ENCODE data around the gene GJB3.
"Not testable (repeated sequence)": the region's sequence is repeated elsewhere in the genome, so short reads cannot be mapped to it uniquely, and the experiment has no call there.

Gene GJB3

DNA sequence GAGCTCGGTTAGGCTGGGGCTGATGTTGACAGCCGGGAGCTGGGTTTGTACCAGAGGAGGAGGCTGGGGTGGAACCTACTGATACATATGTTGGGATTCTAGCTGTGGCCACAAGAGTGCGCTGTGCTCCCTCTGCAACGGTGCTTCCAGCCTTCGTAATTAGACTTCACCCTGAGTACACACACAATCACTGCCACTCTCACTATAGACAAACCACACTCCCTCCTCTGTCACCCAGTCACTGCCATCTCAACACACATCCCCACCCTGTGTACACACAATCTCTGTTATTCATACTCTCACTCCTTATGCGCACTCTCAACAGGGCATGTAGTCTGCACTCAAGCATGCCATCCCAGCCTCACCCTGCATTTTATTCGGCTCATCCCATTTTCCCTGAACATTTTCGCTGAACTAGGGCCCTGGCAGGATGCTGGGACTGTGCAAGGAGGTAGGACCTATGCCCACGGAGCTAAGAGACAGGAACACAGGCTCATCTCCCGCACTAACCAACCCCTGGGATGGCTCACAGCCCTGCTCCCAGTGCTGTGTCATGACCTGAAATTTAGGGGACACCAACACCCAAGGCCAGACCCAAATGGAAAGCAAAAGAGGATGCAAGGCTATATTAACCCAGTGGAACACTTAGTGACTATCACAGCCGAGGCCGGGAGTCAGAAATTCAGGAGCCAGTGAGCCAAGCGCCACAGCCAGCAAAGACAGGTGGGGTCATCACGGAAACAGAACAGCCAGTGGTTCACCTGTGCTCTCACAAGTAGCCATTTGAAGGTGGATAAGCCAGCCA lies 5.7 kb downstream of the GJB3 start:
- peak; percentile 57 to 61 for DNase-seq

DNA sequence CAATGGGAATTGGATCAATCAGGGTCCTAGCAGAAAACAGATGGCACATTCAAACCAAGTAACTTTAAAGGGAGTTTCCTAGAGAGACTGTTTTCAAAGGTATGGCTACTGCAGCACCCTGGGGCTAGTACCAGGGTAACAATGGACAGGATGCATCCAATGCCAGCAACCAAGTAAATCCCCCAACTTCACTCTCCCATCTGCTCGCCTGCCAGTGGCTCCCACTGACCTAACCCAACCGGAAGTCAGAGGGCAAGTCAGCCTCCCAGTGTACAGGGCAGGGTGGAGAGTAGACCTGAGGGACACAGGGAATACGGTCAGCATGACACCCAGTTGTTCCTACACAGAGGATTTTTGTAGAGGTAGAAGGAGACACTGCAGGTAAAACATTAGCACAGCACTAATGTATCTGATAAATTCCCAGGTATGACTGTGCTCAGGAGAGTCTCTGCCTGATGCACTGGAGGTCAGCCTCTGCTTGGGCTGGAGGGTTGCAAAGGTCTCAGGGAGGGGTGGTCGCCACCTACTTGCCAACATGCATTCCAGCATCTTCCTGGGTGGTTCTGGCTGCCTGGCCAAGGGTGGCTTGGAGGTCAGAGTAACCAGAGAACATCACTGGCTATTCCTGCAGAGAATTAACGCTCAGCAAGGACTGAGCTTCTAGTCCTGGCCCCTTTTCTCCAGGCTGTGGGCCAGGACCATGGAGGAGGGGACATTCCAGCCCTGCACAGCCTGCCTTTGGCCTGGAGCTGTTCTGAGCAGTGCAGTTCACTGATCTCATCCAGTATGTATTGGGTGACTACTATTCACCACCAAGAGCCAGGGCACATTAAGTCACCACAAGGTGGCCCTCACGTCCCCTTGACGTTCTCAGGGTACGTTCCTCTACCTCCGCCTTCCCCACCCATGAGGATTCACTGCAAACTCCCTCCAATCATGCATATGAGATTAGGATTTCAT lies 6.7 kb downstream of the GJB3 start:
- DNase-seq, result no peak

DNA sequence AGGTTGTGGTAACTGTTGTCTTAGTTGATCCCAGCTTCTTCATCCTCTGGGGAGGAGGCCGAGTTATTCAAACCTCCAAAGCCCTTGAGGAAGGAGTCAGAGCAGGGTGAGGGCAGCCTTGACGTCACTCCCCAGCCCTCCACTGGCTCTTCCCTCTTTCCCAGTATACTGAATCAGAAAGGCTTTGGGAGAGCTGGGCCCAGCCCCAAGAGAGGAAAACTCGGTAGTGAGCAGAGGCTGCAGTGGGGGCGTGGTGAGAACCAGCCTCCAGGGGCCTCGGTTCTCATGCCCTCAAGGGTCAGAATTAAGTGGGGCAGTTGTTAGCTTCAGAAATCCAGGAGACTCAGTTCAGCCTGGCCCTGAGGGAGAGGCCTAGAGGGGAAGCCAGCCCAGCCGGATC lies 10.0 kb downstream of the GJB3 start:
- no peak for DNase-seq

DNA sequence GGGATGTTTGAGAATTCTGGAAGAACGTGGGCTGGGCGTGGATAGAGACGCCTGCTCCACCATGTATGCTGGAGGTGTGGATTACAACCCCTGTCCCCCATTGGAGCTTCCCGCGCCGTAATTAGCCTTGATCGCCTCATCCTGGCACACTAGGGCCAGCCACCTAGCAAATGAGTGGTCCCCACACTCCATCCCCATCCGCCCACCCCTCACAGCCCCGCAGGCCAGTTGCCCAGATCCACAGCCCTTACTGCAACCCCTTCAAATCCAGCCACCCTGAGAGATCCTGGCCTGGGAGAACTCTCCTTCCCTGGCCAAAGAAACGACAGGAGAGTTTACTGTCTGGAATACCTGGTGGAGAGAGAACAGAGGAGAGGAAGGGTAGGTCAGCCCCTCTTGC lies 11.4 kb downstream of the GJB3 start:
- DNase-seq, result no peak

DNA sequence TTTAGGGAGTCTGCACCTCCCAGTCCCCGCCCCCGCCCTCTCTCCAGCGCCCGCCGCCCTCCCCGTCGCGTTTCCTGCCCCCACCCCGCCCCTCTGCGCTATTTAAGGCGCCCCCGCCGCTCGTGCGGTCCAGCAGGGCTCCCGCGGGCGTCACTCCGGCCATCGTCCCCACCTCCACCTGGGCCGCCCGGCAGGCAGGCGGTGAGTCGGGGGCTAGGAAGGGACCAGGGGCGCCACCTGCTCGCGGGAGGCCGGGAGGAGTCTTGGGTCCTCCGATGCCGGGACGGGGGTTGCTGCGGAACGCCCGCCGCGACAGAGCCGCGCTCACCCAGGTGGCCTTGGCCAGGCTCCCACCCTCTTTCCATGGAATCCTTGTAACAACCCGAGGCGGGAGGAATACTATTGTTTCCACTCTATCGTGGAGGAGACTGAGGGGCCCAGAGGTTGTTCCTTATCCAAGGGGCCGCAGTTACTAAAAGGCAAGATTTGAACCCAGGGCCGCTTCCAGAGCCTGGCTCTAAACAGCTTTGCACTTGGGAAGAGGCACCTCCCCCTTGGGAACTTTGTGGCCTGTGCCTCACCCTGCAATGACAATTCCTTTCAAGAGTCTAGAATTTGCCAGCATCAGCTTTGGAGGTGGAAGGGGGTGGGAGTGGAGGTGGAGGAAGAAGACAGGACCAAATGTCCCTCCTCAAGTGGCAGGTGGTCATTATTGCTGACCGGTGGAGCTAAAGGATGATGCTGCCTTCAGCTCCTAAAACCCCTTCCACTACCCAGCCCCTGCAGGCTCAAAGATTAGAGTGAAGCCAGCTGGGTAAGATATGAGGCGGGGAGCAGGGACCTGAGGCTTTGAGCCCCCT lies 12.1 kb downstream of the GJB3 start, which contains the start of gene GJA4:
Gene GJA4 (plus strand): TSS at position 132 of the 860 bp plus-strand sequence. CDS start 1,215 bp downstream, outside the sequence.
- no peak for DNase-seq

DNA sequence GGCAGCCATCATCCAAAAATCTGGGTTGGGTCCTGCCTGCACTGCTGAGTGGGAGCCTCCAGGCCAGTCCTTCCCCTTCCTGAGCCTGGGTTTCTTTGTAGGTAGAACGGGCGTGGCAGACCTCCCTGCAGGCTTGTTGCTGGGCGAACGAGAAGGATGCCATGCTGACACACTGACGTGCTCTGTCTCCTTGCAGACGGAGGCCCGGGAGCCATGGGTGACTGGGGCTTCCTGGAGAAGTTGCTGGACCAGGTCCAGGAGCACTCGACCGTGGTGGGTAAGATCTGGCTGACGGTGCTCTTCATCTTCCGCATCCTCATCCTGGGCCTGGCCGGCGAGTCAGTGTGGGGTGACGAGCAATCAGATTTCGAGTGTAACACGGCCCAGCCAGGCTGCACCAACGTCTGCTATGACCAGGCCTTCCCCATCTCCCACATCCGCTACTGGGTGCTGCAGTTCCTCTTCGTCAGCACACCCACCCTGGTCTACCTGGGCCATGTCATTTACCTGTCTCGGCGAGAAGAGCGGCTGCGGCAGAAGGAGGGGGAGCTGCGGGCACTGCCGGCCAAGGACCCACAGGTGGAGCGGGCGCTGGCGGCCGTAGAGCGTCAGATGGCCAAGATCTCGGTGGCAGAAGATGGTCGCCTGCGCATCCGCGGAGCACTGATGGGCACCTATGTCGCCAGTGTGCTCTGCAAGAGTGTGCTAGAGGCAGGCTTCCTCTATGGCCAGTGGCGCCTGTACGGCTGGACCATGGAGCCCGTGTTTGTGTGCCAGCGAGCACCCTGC lies 13.2 kb downstream of the GJB3 start:
- no peak for DNase-seq

DNA sequence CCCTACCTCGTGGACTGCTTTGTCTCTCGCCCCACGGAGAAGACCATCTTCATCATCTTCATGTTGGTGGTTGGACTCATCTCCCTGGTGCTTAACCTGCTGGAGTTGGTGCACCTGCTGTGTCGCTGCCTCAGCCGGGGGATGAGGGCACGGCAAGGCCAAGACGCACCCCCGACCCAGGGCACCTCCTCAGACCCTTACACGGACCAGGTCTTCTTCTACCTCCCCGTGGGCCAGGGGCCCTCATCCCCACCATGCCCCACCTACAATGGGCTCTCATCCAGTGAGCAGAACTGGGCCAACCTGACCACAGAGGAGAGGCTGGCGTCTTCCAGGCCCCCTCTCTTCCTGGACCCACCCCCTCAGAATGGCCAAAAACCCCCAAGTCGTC lies 13.8 kb downstream of the GJB3 start:
- no peak for DNase-seq

DNA sequence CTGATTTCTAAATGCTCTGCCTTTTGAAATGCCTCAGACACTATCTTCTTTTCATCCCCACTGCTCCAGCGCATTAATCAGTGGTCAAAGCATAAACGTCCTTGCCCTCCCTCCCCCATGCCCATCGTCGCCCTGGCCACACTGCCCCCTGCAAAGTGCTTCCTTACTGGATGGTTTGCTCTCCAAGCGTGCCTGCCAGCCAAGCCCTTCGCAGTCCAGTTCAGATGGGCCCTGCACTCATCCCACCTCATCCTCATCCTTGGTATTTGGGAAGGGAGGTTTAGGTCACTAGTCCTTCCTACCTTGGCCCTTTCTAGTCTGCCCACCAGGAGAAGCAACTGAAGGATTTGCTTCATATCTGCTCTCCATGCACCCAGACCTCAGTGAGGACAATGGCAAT lies 14.9 kb downstream of the GJB3 start:
- DNase-seq, result no peak

DNA sequence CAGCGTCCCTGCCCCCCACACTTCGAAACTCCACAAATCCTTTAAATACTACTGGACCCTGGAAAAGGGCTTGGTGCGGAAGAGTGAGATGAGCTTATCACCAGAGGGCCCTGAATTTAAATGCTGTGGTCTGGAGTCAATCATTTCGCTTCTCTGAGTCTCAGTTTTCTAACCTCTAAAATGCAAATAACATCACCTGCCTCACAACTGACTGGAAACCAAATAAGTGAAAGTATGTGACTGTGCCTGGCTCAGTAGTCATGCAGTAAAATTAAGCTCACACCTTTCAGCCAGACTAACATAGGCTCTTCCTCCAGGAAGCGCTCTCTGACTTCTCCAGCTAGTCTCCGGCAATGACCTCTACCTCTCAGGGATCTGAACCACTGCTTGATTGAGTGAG lies 16.0 kb downstream of the GJB3 start:
- DNase-seq, result no peak

DNA sequence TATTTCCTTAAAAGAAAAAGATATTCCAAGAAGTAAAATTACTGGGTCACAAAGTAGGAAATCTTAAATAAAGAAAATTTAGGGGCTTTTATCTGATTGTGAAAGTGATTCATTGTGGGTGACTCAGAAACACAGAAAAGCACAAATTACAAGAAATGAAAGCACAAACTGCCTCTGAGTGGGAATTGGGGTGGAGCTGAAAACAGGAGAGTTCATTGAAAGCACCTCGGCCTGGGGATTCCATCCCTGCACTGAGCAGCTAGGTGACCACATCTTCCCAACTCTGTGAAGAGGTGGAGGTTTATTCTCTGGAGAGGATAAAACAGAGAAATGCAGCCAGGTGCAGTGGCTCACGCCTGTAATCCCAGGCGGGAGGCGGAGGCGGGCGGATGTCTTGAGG lies 19.2 kb downstream of the GJB3 start:
- DNase-seq, result peak in 1 of 2 donors; percentile 26

DNA sequence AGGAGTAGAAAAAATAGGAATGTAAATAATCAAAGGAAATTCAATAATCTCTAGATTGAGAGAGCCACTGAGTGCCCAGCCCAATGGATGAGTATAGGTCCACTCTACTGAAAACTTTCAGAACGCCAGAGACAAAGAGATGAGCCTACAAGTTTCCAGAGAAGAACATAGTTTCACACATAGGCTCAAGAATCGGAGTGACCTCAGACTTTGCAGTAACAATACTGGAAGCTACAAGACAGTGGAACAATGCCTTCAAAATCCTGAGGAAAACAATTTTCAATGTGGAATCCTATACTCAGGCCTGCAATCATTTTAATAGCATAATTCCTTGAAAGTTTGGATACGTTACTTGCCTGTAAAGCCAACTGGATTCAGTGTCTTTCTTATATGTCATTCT lies 22.8 kb downstream of the GJB3 start:
- no peak for DNase-seq

DNA sequence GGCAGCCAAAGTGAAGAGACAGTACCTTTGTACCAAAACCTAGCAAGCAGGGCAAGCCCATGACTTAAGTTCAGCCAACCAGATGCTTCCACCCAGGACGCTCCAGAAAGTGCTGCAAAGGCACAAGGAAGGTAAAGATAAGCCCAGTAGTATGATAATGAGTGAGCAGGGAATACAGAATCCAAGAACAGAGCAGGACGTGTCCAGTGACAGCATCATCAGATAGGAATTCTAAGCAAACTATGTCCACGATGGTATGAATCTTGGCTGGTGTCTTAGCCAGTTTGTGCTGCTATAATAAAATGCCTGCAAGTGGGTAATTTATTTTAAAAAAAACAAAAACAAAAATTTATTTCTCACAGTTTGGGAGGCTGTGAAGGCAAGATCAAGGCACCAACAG lies 25.4 kb downstream of the GJB3 start:
- no peak for DNase-seq

DNA sequence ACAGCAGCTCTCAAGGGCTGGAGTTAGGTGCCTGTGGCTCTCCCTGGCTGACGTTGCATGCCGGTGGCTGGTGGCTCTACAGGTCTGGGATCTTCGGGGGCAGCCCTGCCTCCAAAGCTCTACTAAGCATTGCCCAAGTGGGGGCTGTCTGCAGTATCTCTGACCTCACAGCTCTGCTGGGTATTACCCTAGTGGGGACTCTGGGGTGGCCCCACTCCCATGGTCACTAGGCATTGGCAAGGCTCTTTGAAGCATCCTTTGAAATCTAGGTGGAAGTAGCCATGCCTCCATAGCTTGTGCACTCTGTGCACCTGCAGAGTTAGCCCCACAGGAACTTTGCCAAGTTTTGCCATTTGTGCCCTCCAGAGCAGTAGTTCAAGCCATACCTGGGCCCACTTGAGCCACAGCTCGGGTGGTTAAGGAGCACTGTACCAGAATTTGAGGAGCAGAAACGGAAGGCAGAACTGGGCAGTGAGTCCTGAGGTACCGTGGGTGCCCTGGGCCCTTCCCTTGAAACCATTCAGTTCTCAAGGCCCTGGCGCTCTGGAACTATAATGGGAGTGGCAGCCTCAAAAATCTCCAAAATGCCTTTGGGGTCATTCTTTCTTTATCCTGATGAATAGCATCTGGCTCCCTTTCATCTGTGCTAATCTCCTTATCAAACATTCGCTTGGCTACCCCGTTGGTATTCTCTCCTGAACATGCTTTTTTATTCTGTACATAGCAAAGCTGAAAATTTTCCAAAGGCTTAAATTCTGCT lies 27.2 kb downstream of the GJB3 start:
- DNase-seq, result no peak

DNA sequence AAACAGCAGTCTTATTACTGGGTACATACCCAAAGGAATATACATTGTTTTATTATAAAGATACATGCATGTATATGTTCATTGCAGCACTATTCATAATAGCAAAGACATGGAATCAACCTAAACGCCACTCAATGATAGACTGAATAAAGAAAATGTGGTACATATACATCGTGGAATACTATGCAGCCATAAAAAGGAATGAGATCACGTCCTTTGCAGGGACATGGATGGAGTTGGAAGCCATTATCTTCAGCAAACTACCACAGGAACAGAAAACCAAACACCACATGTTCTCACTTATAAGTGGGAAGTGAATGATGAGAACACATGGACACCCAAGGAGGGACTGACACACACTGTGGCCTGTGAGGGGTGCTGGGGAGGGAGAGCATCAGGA lies 29.8 kb downstream of the GJB3 start:
- DNase-seq, result not testable (repeated sequence)

DNA sequence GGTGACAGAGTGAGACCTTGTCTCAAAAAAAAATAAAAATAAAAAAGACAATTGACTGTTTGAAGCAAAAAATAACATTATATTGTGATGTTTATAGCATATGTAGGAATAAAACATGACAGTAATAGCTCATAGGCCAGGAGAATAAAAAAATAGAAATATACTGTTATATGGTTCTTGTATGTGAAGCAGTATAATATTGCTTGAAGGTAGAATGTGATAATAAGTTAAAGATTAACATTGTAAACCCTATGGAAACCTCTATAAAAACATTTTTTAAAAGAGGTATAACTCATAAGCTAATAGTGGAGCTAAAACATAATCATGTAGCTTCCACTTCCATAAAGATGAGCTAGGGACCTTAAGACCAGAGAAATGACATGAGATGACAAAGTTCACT lies 35.3 kb downstream of the GJB3 start:
- DNase-seq, result no peak

DNA sequence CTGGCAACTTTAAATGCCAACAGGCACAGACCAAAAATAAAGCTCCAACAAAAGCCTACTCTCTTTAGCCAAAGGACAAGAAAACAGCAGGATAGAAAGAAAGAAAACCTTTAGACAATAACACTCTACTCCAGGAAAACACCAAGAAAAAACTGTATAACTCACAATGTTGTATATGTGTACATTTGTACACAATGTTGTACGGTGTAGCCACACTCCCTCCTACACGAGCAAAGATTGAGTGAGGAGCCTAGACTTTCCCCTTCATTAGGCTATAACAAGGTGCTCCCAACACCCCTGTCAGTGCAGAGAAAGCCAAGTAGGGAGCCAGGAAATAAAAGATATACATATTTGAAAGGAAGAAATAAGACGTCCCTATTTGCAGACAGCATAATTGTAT lies 35.8 kb downstream of the GJB3 start:
- no peak for DNase-seq

DNA sequence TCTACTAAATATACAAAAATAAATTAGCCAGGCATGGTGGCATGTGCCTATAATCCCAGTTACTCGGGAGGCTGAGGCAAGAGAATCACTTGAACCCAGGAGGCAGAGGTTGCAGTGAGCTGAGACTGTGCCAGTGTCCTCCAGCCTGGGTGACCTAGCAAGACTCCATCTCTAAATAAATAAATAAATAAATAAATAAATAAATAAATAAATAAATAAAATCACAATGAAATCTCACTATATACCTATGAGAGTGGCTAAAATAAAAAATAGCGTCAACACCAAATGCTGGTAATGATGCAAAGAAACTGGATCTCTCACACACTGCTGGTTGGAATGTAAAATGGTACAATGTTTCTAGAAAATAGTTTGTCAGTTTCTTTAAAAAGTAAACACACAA lies 37.8 kb downstream of the GJB3 start:
- DNase-seq, result not testable (repeated sequence)

DNA sequence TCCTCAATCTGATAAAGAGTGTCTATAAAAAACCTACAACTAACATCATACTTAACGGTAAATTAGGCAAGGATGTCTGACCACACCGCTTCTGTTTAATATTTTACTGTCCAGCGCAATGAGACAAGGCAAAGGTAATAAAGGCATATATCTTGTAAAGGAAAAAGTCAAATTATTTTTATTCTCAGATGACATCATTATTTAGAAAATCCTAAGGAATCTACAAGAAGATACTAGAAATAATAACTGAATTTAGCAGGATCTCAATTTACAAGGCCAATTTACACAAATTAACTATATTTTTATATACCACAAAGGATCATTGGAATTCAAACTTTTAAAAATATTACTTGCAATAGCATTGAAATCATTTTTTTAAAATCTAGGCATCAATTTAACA lies 41.2 kb downstream of the GJB3 start:
- no peak for DNase-seq

DNA sequence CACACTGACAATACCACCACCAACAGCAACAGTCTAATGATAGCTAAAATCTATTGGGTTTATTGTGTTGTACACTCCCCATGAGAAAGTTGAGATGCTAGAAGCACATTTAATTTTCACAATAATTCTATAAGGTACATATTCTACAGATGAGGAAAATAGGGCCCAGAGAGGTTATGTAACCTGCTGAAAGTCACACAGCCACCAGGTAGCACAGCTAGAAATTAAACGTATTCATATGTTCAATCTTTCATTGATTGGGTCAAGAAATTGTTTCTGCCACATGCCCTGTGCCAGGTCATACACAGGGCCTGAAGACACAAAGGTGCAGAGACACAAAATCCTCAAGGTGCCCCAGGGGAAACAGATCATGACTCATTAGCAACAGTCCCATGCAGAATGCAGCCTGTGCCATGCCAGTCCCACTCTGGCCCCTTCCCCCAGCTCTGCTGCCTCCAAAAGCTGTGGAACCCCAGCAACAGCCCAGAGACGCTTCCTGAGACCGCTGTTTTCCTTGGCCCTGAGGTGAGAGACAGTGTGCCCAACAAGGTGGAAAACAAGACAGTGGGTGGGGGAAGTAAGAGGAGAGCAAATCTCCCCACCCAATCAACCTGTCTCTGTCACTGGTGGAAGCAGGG lies 43.9 kb downstream of the GJB3 start:
- no peak for DNase-seq

DNA sequence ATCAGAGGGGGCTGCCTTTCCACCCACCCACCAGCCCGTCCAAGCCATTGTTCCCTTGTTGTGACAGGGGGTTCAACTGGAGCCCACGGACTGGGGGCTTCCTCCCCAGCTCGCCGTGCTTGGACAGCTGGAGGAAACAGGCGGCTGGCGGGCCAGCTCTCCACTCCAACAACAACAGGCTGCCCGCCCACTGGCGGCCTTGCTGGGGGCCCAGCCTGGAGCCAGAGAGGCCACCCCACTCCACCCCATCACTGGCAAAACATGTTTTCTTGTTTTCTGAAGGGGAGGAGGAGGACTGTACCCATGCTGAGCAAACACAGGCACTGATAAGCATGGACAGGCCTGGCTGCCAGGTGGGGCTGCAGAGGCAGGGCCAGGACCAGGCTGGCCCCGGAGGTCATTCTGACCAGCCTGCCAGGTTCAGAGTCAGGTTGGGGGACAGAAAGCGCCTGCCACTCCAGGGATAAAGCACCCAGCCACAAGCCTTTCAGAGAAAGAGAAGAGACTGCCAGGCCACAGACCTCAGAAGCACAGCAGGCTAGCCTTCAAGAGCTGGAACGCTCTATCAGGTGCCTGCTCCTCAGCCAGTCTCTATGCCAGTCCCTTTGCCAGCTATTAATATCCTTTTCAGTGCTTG lies 44.6 kb downstream of the GJB3 start:
- no peak for DNase-seq

All from stimulated activated CD4-positive, alpha-beta T cell treated with anti-CD3 and anti-CD28 coated beads, Interleukin-2, amount 100 ng/mL, for 48 hours (primary cell).